ENCODE measurements around the gene TIMM29. TPM values are rescaled to one million over a fixed set of nuclear protein-coding genes. Genes with fewer than 3 reads are reported as not detected.

Gene TIMM29
- total RNA-seq, 1 donor = 18.4 TPM

DNA sequence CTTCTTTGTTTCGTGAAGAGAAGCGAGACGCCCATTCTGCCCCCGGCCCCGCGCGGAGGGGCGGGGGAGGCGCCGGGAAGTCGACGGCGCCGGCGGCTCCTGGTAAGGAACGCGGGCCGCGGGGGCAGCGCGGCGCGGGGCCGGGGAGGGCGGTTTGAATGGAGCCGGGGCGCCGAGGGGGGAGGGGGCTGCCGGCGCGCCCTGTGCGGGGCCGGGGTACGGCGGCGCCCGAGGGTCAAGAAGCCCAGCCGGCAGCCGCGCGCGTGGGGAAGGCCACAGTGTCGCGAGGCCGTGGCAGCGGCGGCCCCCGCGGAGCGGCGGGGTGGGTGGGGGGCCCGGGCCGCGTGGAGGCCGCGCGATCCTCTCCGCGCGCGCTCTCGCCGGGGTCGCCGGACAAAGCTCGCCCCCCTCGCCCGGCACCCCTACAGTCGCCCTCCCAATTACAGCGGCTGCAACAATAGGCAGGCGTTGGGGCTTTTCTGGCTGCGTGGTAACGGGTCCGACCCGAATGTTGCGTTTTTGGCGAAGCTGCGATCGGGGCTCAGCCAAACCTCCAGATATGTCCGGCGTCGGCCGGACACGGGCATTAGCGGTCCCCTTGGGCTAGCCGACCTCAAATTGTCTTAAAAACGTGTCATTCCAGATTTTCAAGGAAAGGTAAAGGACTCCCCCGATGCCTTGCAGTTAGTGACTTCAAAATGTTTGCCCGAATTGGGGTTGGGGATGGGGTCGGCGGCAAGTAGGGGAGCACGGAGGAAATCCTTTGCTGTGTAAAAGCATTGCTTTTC lies 32.7 kb downstream of the TIMM29 start:
- TF ChIP-seq, protein P1, sequence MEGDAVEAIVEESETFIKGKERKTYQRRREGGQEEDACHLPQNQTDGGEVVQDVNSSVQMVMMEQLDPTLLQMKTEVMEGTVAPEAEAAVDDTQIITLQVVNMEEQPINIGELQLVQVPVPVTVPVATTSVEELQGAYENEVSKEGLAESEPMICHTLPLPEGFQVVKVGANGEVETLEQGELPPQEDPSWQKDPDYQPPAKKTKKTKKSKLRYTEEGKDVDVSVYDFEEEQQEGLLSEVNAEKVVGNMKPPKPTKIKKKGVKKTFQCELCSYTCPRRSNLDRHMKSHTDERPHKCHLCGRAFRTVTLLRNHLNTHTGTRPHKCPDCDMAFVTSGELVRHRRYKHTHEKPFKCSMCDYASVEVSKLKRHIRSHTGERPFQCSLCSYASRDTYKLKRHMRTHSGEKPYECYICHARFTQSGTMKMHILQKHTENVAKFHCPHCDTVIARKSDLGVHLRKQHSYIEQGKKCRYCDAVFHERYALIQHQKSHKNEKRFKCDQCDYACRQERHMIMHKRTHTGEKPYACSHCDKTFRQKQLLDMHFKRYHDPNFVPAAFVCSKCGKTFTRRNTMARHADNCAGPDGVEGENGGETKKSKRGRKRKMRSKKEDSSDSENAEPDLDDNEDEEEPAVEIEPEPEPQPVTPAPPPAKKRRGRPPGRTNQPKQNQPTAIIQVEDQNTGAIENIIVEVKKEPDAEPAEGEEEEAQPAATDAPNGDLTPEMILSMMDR (IDR thresholded peaks at IDR 0.05; ENCODE audit: insufficient read depth, low read length) = no peak
- H3K4me3 ChIP-seq (ENCODE audit: low read depth, low read length) = peak overlapping the region; percentile 87
- peak; percentile 28 for DNase-seq (ENCODE audit: low read depth)

DNA sequence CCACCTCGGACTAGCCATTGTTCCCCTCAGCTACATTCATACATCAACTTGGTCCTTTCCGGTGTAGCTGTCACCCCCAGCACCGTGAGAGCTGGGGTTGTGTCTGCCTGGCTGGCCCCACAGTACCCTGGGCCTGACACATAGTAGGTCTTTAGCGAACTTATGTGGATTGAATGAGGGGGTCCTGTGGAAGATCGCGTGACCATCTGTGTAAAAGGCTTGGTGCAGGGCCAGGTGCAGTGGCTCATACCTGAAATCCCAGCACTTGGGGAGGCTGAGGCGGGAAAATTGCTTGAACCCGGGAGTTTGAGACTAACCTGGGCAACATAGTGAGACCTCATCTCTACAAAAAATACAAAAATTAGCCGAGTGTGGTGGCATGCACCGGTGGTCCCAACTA lies 34.3 kb downstream of the TIMM29 start:
- DNase-seq (ENCODE audit: low read depth) = no peak
- TF ChIP-seq, protein P1 (IDR thresholded peaks at IDR 0.05; ENCODE audit: insufficient read depth, low read length) = no peak
- H3K4me3 ChIP-seq (ENCODE audit: low read depth, low read length) = peak overlapping the region; percentile 31

DNA sequence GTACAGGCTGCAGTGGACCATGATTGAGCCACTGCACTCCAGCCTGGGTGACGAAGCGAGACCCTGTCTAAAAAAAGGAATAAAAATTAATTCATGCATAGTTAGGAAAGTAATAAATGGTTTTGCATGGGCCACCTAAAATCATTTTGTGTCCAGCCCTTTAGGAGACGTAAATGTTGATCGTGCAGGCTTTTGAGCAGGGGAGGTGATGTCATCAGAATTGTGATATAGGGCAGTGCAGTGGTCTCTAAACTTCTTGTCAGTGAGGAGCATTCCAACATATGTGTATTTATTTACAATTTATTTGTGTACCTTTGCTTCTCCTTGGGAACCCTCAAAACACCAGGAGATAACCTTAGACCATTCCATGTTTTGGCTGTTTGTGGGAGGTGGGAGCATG lies 35.3 kb downstream of the TIMM29 start:
- no peak for DNase-seq (ENCODE audit: low read depth)
- no peak overlapping the region for H3K4me3 ChIP-seq (ENCODE audit: low read depth, low read length)
- TF ChIP-seq, protein P1 (IDR thresholded peaks at IDR 0.05; ENCODE audit: insufficient read depth, low read length) = no peak

DNA sequence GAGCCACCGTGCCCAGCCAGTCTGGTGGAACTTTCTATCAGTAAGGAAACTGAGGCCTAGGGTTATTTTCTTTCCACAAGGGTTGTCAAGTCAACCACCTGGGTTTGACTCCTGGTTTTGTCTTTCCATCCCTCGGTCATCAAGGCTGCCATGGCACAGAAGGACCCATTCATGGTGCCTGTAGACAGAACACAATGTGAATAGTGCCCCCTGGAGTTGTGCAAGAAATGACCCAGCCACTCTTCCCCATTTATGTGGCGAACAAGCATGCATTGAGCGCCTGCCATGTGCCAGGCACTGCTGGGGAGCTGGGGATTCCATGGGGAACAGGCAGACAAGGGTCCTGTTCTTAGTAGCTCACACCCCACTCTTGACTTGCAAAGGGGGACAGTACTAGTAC lies 36.3 kb downstream of the TIMM29 start:
- TF ChIP-seq, protein P1 (IDR thresholded peaks at IDR 0.05; ENCODE audit: insufficient read depth, low read length) = no peak
- no peak for DNase-seq (ENCODE audit: low read depth)
- no peak overlapping the region for H3K4me3 ChIP-seq (ENCODE audit: low read depth, low read length)

DNA sequence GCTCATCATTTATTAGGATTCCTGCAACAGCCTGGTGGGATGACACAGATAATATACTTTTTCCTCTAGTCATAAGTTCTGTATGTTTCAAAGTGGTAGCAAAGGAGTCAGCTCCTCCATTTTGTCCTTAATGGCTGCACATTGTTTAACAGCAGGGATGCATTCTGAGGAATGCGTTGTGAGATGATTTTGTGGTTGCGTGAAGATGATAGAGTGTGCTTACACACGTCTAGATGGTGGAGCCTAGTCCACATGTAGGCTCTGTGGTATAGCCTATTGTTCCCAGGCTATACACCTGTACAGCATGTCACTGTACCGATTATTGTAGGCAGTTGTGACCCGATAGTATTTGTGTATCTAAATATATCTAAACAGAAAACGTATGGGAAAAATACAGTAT lies 36.8 kb downstream of the TIMM29 start:
- H3K4me3 ChIP-seq (ENCODE audit: low read depth, low read length) = no peak overlapping the region
- DNase-seq (ENCODE audit: low read depth) = no peak
- TF ChIP-seq, protein P1 (IDR thresholded peaks at IDR 0.05; ENCODE audit: insufficient read depth, low read length) = no peak

DNA sequence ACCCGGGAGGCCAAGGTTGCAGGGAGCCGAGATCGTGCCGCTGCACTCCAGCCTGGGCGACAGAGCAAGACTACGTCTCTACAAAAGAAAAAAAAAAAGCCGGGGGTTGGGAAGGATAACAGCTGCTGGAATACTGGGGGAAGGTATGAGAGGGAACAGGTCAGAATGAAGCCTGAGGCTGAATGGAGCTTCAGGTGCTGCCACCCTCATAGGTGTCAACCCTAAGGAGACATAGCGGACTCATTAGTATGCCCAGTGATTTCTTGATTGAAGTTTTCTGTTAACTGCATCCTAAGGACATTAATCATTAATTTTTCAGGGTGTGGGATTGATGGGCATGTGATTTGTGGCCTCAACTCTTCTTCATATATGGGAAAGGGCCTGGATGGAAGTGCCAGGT lies 38.2 kb downstream of the TIMM29 start:
- TF ChIP-seq, protein P1 (IDR thresholded peaks at IDR 0.05; ENCODE audit: insufficient read depth, low read length) = no peak
- no peak overlapping the region for H3K4me3 ChIP-seq (ENCODE audit: low read depth, low read length)
- DNase-seq (ENCODE audit: low read depth) = no peak
